H9 (cell line): ENCODE data around the gene NDUFA9. TPM values are rescaled to one million over a fixed set of nuclear protein-coding genes. Genes with fewer than 3 reads are reported as not detected.
A peak's percentile ranks its signal among the peaks of the same experiment; 100 is the strongest.

Experiments
- DNase-seq: peaks from one replicate; pipeline ENCODE4 v3.0.0-alpha.2; 2017
- H2AFZ ChIP-seq: one replicate; pipeline ENCODE4 v1.6.1; 2013; ENCODE audit warnings: mild to moderate bottlenecking, low read length, control low read depth, moderate library complexity
- H2AK5ac ChIP-seq: 2 replicates; pipeline ENCODE4 v1.6.1; 2013; ENCODE audit warnings: low read length, control low read depth, mixed read lengths; ENCODE audit not compliant: insufficient read length
- H2BK120ac ChIP-seq: one replicate; pipeline ENCODE4 v1.6.1; 2013; ENCODE audit warnings: low read depth, mild to moderate bottlenecking, low read length, control low read depth, inconsistent platforms; ENCODE audit not compliant: poor library complexity, severe bottlenecking
- H2BK12ac ChIP-seq: 2 replicates; pipeline ENCODE4 v1.6.1; 2013; ENCODE audit warnings: low read length, control low read depth, mixed read lengths, low read depth; ENCODE audit not compliant: insufficient read length
- H2BK15ac ChIP-seq: 2 replicates; pipeline ENCODE4 v1.6.1; 2013; ENCODE audit warnings: low read depth, low read length, control low read depth
- H2BK20ac ChIP-seq: one replicate; pipeline ENCODE4 v1.6.1; 2013; ENCODE audit warnings: low read depth, mild to moderate bottlenecking, low read length, control low read depth, inconsistent platforms; ENCODE audit not compliant: poor library complexity, severe bottlenecking
- H2BK5ac ChIP-seq: 2 replicates; pipeline ENCODE4 v1.6.1; 2013; ENCODE audit warnings: low read length, control low read depth, mixed read lengths; ENCODE audit not compliant: insufficient read length
- H3K14ac ChIP-seq: 2 replicates; pipeline ENCODE4 v1.6.1; 2013; ENCODE audit warnings: low read length, control low read depth; ENCODE audit not compliant: insufficient read depth
- H3K18ac ChIP-seq: 2 replicates; pipeline ENCODE4 v1.6.1; 2013; ENCODE audit warnings: low read depth, mild to moderate bottlenecking, mixed read lengths, low read length, control low read depth; ENCODE audit not compliant: insufficient read length
- H3K23ac ChIP-seq: 2 replicates; pipeline ENCODE4 v1.6.1; 2013; ENCODE audit warnings: low read length, control low read depth, mixed read lengths, low read depth; ENCODE audit not compliant: insufficient read length
- H3K23me2 ChIP-seq: 2 replicates; pipeline ENCODE4 v1.6.1; 2013; ENCODE audit warnings: low read depth, mild to moderate bottlenecking, mixed read lengths, low read length, control low read depth; ENCODE audit not compliant: insufficient read length, poor library complexity, severe bottlenecking
- H3K27ac ChIP-seq: 2 replicates; pipeline ENCODE4 v1.5.1; 2013; ENCODE audit warnings: low read length, control low read depth, mixed read lengths, low read depth; ENCODE audit not compliant: insufficient read length
- H3K27me3 ChIP-seq: 2 replicates; pipeline ENCODE4 v1.6.1; 2013; ENCODE audit warnings: low read length, control low read depth, inconsistent platforms; ENCODE audit not compliant: insufficient read depth
- H3K4ac ChIP-seq: 2 replicates; pipeline ENCODE4 v1.6.1; 2013; ENCODE audit warnings: low read depth, mild to moderate bottlenecking, control low read depth, inconsistent platforms, low read length, moderate library complexity
- H3K4me1 ChIP-seq: 2 replicates; pipeline ENCODE4 v1.6.1; 2013; ENCODE audit warnings: low read length, control low read depth, inconsistent platforms; ENCODE audit not compliant: insufficient read depth
- H3K4me2 ChIP-seq: 2 replicates; pipeline ENCODE4 v1.6.1; 2013; ENCODE audit warnings: low read length, control low read depth, mixed read lengths; ENCODE audit not compliant: insufficient read length, insufficient read depth
- H3K56ac ChIP-seq: 2 replicates; pipeline ENCODE4 v1.6.1; 2013; ENCODE audit warnings: low read depth, mild to moderate bottlenecking, mixed read lengths, low read length, control low read depth; ENCODE audit not compliant: insufficient read length
- H3K79me1 ChIP-seq: 2 replicates; pipeline ENCODE4 v1.6.1; 2013; ENCODE audit warnings: low read depth, mild to moderate bottlenecking, moderate library complexity, low read length, control low read depth, inconsistent platforms; ENCODE audit not compliant: insufficient read depth, poor library complexity, severe bottlenecking
- H3K79me2 ChIP-seq: 2 replicates; pipeline ENCODE4 v1.6.1; 2013; ENCODE audit warnings: low read length, control low read depth, inconsistent platforms; ENCODE audit not compliant: insufficient read depth
- H3K9ac ChIP-seq: 2 replicates; pipeline ENCODE4 v1.6.1; 2013; ENCODE audit warnings: low read length, control low read depth, mixed read lengths; ENCODE audit not compliant: insufficient read length; ENCODE audit errors: extremely low read depth
- H3K9me3 ChIP-seq: one replicate; pipeline ENCODE4 v1.6.1; 2013; ENCODE audit warnings: low read depth, low read length, inconsistent platforms; ENCODE audit not compliant: control insufficient read depth
- H3T11ph ChIP-seq: one replicate; pipeline ENCODE4 v1.6.1; 2013; ENCODE audit warnings: mild to moderate bottlenecking, low read length, control low read depth, inconsistent platforms
- H4K20me1 ChIP-seq: one replicate; pipeline ENCODE4 v1.6.1; 2013; ENCODE audit not compliant: control insufficient read depth, insufficient read length, insufficient read depth
- H4K5ac ChIP-seq: 2 replicates; pipeline ENCODE4 v1.6.1; 2013; ENCODE audit warnings: low read depth, mild to moderate bottlenecking, mixed read lengths, low read length, control low read depth; ENCODE audit not compliant: insufficient read length
- H4K8ac ChIP-seq: replicated peaks from 2 replicates; pipeline ENCODE4 v1.6.1; 2013; ENCODE audit warnings: low read length, control low read depth, mixed read lengths, low read depth; ENCODE audit not compliant: insufficient read length
- H4K91ac ChIP-seq: 2 replicates; pipeline ENCODE4 v1.6.1; 2013; ENCODE audit warnings: low read depth, mild to moderate bottlenecking, moderate library complexity, mixed read lengths, low read length, control low read depth; ENCODE audit not compliant: insufficient read length
- H3K27ac Mint-ChIP-seq, 3 experiments: 2 replicates in 2 of 3; 3 replicates in 1 of 3; pipeline ENCODE4 v1.8.0; 2020 to 2021; ENCODE audit warnings: mixed read lengths in 3 of 3, mild to moderate bottlenecking in 1 of 3, moderate library complexity in 1 of 3
- H3K27me3 Mint-ChIP-seq: 2 replicates; pipeline ENCODE4 v1.8.0; 2021; ENCODE audit warnings: low read depth, mild to moderate bottlenecking, moderate library complexity, mixed read lengths
- H3K36me3 Mint-ChIP-seq, 3 experiments: 2 replicates in 2 of 3; 3 replicates in 1 of 3; pipeline ENCODE4 v1.8.0; 2020 to 2021; ENCODE audit warnings: low read depth in 3 of 3, mixed read lengths in 3 of 3; ENCODE audit not compliant: insufficient read depth in 1 of 3
- H3K4me1 Mint-ChIP-seq, 2 experiments: 2 replicates each; pipeline ENCODE4 v1.8.0; 2020; ENCODE audit warnings: mixed read lengths in 2 of 2
- H3K4me3 Mint-ChIP-seq, 2 experiments: 2 replicates in 1 of 2; 3 replicates in 1 of 2; pipeline ENCODE4 v1.8.0; 2020 to 2021; ENCODE audit warnings: mild to moderate bottlenecking in 2 of 2, mixed read lengths in 2 of 2, moderate library complexity in 1 of 2
- H3K9me3 Mint-ChIP-seq, 2 experiments: 2 replicates in 1 of 2; 3 replicates in 1 of 2; pipeline ENCODE4 v1.8.0; 2020; ENCODE audit warnings: mild to moderate bottlenecking in 2 of 2, mixed read lengths in 2 of 2, moderate library complexity in 1 of 2
- WGBS: extraction: QIAGEN DNeasy Blood & Tissue Kit; methylation state at CpG from one replicate; pipeline ENCODE4 v1.1.7; 2013; ENCODE audit warnings: missing lambda C conversion rate, low lambda C conversion rate, mixed read lengths; ENCODE audit not compliant: insufficient read length; ENCODE audit errors: extremely low coverage; 5-methylcytosine and 5-hydroxymethylcytosine counted together
- total RNA-seq: library from RNA; stranded (reverse); gene quantifications from 2 replicates; pipeline ENCODE4 v1.2.1, GENCODE V29; 2021
- TF ChIP-seq, protein P1 (sequence below): fragments of 200-600 bp; sonication (generic); conservative IDR thresholded peaks from 3 replicates; pipeline ENCODE4 v1.8.0; 2021; ENCODE audit warnings: antibody characterized with exemption, mild to moderate bottlenecking

Gene NDUFA9
- total RNA-seq, 1 experiment from 2014 or later = 83.9 TPM

DNA sequence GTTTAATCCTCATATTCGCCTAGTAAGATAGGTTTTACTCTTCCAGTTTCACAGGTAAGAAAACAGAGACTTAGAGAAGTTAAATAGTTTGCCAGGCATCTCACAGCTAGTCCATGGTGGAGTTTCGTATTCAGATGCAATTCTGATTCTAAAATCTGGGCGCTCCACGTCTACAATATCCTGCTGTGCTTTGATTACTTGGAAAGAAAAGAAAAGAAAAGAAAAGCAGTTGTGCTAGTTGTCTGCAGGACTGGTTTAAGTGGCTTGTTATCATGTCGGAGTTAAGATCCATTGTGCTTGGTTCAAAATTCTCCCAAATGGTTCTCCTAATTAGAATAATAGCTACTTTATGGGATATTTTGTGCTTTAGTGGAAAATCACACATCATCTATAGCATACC is 18.7 kb upstream of the NDUFA9 start:
- Histone ChIP-seq H4K5ac (no peak overlapping the region), H3K23ac (no peak overlapping the region), H2BK20ac (no peak overlapping the region), H3K18ac (no peak overlapping the region), H3K56ac (no peak overlapping the region), H3K79me1 (no peaks in the 10 kb centered on the region), H3K9ac (no peak overlapping the region), H3K79me2 (no peaks in the 10 kb centered on the region), H4K8ac (no peak overlapping the region), H4K20me1 (no peaks in the 10 kb centered on the region), H2BK5ac (no peak overlapping the region), H2AFZ (no peak overlapping the region), H3K4me1 (no peaks in the 10 kb centered on the region; the same call in 1 of the 2 replicates), H2BK120ac (no peak overlapping the region), H3K27ac (no peak overlapping the region), H3K4me2 (no peak overlapping the region), H3K23me2 (no peaks in the 10 kb centered on the region), H2BK12ac (no peak overlapping the region), H3K9me3 (no peaks in the 10 kb centered on the region), H4K91ac (no peak overlapping the region), H3T11ph (no peak overlapping the region), H3K14ac (no peak overlapping the region), H3K4ac (no peak overlapping the region), H2BK15ac (no peak overlapping the region), H2AK5ac (no peak overlapping the region), H3K27me3 (no peaks in the 10 kb centered on the region)
- TF ChIP-seq, protein P1, sequence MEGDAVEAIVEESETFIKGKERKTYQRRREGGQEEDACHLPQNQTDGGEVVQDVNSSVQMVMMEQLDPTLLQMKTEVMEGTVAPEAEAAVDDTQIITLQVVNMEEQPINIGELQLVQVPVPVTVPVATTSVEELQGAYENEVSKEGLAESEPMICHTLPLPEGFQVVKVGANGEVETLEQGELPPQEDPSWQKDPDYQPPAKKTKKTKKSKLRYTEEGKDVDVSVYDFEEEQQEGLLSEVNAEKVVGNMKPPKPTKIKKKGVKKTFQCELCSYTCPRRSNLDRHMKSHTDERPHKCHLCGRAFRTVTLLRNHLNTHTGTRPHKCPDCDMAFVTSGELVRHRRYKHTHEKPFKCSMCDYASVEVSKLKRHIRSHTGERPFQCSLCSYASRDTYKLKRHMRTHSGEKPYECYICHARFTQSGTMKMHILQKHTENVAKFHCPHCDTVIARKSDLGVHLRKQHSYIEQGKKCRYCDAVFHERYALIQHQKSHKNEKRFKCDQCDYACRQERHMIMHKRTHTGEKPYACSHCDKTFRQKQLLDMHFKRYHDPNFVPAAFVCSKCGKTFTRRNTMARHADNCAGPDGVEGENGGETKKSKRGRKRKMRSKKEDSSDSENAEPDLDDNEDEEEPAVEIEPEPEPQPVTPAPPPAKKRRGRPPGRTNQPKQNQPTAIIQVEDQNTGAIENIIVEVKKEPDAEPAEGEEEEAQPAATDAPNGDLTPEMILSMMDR = no peak
- Mint-ChIP-seq H3K27me3 (peaks cover 22% of the 10 kb centered on the region), H3K27ac (peak overlapping the region in 1 of 3 experiments; percentile 81; a peak in 3 of 7 replicates), H3K36me3 (peaks cover 2 to 13% (median 3%) of the 10 kb centered on the region in 3 experiments), H3K4me3 (no peak overlapping the region), H3K9me3 (peaks cover 13 to 17% of the 10 kb centered on the region in 2 experiments), H3K4me1 (peaks cover 25 to 27% of the 10 kb centered on the region in 2 experiments)
- no peak for DNase-seq
- no CpG with 5 or more reads among the region's 5 CpGs for WGBS
